Ovary (tissue), 9 donors: ENCODE measurements around the gene LDLRAD4. TPM values are rescaled to one million over a fixed set of nuclear protein-coding genes. Genes with fewer than 3 reads are reported as not detected.

Experiments
- DNase-seq, 5 donors: peaks; one replicate each; pipeline ENCODE4 v3.0.0-alpha.2; 2019 to 2020
- H3K27ac ChIP-seq, 2 donors: fragments of 200-600 bp; one replicate each; pipeline versions ENCODE4 v1.5.1 to v1.8.0; 2019 to 2022
- H3K27me3 ChIP-seq: fragments of 200-600 bp; one replicate; pipeline ENCODE4 v1.8.0; 2022
- H3K36me3 ChIP-seq: fragments of 200-600 bp; sonication (generic); one replicate; pipeline ENCODE4 v1.5.1; 2019
- H3K4me1 ChIP-seq: one replicate; pipeline ENCODE4 v1.8.1; 2013; ENCODE audit warnings: mild to moderate bottlenecking, moderate library complexity; ENCODE audit not compliant: insufficient read depth
- H3K4me3 ChIP-seq: fragments of 200-600 bp; sonication (generic); one replicate; pipeline ENCODE4 v1.5.1; 2017
- H3K9me3 ChIP-seq, 2 donors: fragments of 200-600 bp in 1 of 2; sonication (generic) in 1 of 2; one replicate each; pipeline versions ENCODE4 v1.5.1 to v1.8.1; 2013 to 2019; ENCODE audit warnings: mild to moderate bottlenecking in 1 of 2, moderate library complexity in 1 of 2
- EP300 ChIP-seq: sonication (generic); formaldehyde crosslinking; IDR thresholded peaks from one replicate; pipeline ENCODE4 v1.6.1; 2017; ENCODE audit warnings: antibody characterized with exemption
- POLR2A ChIP-seq: fragments of 450-650 bp; IDR thresholded peaks from one replicate; pipeline ENCODE4 v1.6.1; 2017; ENCODE audit warnings: antibody characterized with exemption, mild to moderate bottlenecking, moderate library complexity
- WGBS, 3 donors: extraction: QIAGEN DNeasy Blood & Tissue Kit in 1 of 3; methylation state at CpG; one replicate each; pipeline versions ENCODE4 v1.1.5 to v1.1.7; 2013 to 2017; 5-methylcytosine and 5-hydroxymethylcytosine counted together
- intact Hi-C, 4 donors: fragments of 100-400 bp; cut with DNase I; formaldehyde crosslinking; loops; one replicate each; pipeline versions ENCODE4 v1.11.0 to v1.15.1; 2022 to 2023
- polyA plus RNA-seq, 2 donors: library from polyadenylated mRNA; stranded (reverse); fragments of 200-250 nt in 1 of 2; fragments of 350-450 nt in 1 of 2; fragmentation: Illumina TruSeq in 1 of 2; extraction: RNeasy Lipid Tissue Mini Kit (QIAGEN cat#74804) in 1 of 2; gene quantifications; one replicate each; pipeline ENCODE4 v1.2.3, GENCODE V29; 2013 to 2014
- total RNA-seq, 7 donors: library from RNA; depleted of rRNA in 2 of 7; stranded (reverse); fragments of >200 nt in 2 of 7; fragmentation: NEBNext Ultra II Directional in 3 of 7; extraction: Animal tissue kit (Norgen Biotek cat#: 25700) in 3 of 7; gene quantifications; one replicate each; pipeline versions ENCODE4 v1.1.0 to v1.2.4, GENCODE V29; 2016 to 2023
- TF ChIP-seq, protein P1 (sequence below), 3 donors: fragments of 450-650 bp in 2 of 3; fragments of 200-600 bp in 1 of 3; IDR thresholded peaks; one replicate each; pipeline versions ENCODE4 v1.5.1 to v1.8.0; 2016 to 2022; ENCODE audit warnings: antibody characterized with exemption in 3 of 3, mild to moderate bottlenecking in 1 of 3
- donor health status: DM: no; HTN: no; CAD: no; lungs with moderate emphysema.
- donor health status: DM: no; HTN: no; CAD: no.
- donor health status: Bipolar disorder and iron deficiency.
- donor health status: DM: yes; HTN: yes; CAD: no.
- donor health status: DM: no; HTN: no; CAD: no.
- donor health status: DM: yes; HTN: yes; CAD: no.

The LDLRAD4 gene
- total and polyA plus RNA-seq, 9 donors, result 2.3 to 31.6 (median 8.3) TPM

DNA sequence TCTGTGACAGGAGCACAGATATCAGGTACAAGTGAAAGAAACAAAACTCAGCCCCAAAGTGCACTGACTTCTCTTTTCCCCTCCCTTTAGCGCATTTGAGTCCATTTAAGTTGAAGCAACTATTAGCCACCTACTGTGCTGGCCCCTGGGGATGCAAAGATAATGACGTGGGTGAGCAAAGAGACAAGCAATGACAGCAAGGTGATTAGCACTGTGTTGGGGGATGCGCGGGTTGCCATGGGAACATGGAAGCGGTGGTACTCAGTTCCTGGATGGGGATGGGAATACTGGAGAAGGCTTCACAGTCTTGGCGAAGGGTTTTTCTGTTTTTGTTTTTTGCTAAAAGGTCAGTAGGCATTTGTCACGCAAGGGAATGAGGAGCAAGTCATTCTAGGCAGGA, 205.8 kb downstream of the LDLRAD4 start:
- 85 to 91% (median 88%) methylated on average over 7 of the region's 7 CpGs for WGBS, 3 donors
- Histone ChIP-seq H3K9me3 (no peaks in the 10 kb centered on the region), H3K27ac (no peak overlapping the region), H3K4me1 (no peaks in the 10 kb centered on the region), H3K4me3 (no peak overlapping the region), H3K27me3 (no peaks in the 10 kb centered on the region), H3K36me3 (no peaks in the 10 kb centered on the region)
- DNase-seq, result no peak
- intact Hi-C loops, result no loop called here
- TF ChIP-seq EP300 (no peak), POLR2A (no peak)
- TF ChIP-seq, protein P1, sequence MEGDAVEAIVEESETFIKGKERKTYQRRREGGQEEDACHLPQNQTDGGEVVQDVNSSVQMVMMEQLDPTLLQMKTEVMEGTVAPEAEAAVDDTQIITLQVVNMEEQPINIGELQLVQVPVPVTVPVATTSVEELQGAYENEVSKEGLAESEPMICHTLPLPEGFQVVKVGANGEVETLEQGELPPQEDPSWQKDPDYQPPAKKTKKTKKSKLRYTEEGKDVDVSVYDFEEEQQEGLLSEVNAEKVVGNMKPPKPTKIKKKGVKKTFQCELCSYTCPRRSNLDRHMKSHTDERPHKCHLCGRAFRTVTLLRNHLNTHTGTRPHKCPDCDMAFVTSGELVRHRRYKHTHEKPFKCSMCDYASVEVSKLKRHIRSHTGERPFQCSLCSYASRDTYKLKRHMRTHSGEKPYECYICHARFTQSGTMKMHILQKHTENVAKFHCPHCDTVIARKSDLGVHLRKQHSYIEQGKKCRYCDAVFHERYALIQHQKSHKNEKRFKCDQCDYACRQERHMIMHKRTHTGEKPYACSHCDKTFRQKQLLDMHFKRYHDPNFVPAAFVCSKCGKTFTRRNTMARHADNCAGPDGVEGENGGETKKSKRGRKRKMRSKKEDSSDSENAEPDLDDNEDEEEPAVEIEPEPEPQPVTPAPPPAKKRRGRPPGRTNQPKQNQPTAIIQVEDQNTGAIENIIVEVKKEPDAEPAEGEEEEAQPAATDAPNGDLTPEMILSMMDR (IDR thresholded peaks at IDR 0.05), result no peak

DNA sequence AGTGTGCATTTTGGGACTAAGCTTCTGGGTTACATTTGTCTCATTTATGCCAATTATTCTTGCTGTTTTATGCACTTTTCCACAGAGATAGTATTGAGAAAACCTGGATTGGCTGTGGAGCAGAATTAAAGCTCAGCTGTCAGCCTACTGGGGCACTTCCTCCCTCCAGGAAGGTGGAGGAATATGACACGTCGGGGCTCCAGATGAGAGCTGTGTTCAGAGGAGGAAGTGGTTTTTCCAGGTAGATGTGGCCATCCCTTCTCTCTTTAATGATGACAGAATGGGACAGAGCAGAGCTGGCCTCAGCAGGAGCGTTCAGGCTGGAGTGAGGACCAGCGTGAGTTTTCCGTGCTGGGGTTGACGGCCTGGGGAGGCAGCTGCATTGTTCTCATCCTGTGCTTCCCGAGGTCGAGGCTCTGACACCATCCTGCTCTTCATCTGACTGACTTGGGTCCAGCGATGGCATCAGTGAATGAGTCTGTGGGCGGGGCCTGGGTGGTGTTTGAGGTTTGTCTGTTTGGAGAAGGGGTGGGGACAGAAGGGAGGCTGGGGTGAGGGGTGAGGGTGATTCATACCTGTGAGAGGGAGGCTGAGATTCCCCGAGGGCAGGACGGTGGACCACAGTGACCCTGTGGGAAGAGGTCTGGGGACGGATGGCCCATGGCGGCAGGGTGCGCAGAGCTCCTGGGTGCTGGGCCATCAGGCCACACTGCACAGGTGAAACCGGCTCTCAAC, 207.0 kb downstream of the LDLRAD4 start:
- TF ChIP-seq, protein P1 (IDR thresholded peaks at IDR 0.05), result no peak
- TF ChIP-seq EP300 (no peak), POLR2A (no peak)
- Histone ChIP-seq H3K27me3 (no peaks in the 10 kb centered on the region), H3K4me3 (no peak overlapping the region), H3K27ac (no peak overlapping the region), H3K36me3 (no peaks in the 10 kb centered on the region), H3K9me3 (no peaks in the 10 kb centered on the region), H3K4me1 (no peaks in the 10 kb centered on the region)
- intact Hi-C loops, result no loop called here
- WGBS, 3 donors, result 84 to 88% (median 85%) methylated on average over 16 of the region's 16 CpGs
- DNase-seq, result no peak

DNA sequence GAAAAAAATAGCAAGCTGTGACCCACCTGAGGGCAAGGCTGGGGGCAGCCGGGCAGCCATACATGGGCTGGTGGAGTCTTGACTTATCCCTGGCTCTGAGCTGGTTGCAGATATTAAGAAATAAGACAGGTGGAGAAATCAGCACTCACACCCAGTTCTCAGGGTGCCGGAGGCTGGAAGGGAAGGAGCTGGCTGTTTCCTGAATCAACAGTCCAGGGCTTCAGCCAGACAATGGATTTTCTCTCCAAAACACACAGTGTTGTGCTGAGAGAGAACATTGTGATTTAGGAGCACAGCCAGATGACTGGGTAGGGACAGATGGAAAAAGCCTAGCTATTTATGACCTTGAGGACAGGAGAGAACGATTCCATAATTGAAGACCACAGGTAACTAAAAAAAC, 208.8 kb downstream of the LDLRAD4 start:
- H3K27ac ChIP-seq, result no peak overlapping the region
- H3K27me3 ChIP-seq, result no peaks in the 10 kb centered on the region
- H3K4me1 ChIP-seq, result no peaks in the 10 kb centered on the region
- intact Hi-C loops, result no loop called here
- no peaks in the 10 kb centered on the region for H3K9me3 ChIP-seq
- H3K4me3 ChIP-seq, result no peak overlapping the region
- WGBS, 3 donors, result 45 to 68% (median 58%) methylated on average over 3 of the region's 3 CpGs
- DNase-seq, result no peak
- H3K36me3 ChIP-seq, result no peaks in the 10 kb centered on the region
- TF ChIP-seq POLR2A, result no peak
- no peak for TF ChIP-seq EP300
- TF ChIP-seq, protein P1 (IDR thresholded peaks at IDR 0.05), result no peak

DNA sequence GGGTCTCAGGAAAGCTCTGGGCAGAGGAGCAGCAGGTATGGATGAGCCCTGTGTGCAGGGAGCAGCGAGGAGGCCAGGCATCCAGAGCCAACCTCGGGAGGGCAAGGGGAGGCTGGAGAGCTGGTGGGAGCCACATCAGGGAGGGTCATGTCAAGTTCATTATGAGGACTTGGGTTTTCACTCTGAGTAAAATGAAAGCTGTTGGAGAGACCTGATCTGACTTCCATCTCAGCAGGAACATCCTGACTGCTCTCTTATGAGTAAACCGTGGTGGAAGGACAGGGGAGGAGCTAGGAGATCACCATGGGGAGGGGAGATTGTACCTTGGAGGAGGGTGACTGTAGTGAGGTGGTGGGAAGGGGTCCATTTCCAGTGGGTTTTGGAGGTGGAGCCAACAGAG, 209.8 kb downstream of the LDLRAD4 start:
- Histone ChIP-seq H3K27ac (no peak overlapping the region), H3K4me3 (no peak overlapping the region), H3K9me3 (no peaks in the 10 kb centered on the region), H3K4me1 (no peaks in the 10 kb centered on the region), H3K36me3 (no peaks in the 10 kb centered on the region), H3K27me3 (no peaks in the 10 kb centered on the region)
- no peak for DNase-seq
- 67 to 73% (median 72%) methylated on average over 3 of the region's 3 CpGs for WGBS, 3 donors
- TF ChIP-seq EP300, result no peak
- TF ChIP-seq, protein P1 (IDR thresholded peaks at IDR 0.05), result no peak
- TF ChIP-seq POLR2A, result no peak
- intact Hi-C loops, result no loop called here
